HG03025 (cell line): ENCODE data around the gene SPRED1.
"Not testable (repeated sequence)": the region's sequence is repeated elsewhere in the genome, so short reads cannot be mapped to it uniquely, and the experiment has no call there.

Experiments
- ATAC-seq: cut with Tn5 transposase; IDR thresholded peaks from one replicate; pipeline ENCODE4 v1.9.1; 2021; ENCODE audit warnings: mild to moderate bottlenecking, moderate library complexity; ENCODE audit not compliant: unreplicated experiment, low FRiP score

Gene SPRED1

GRCh38 chr15:38229705-38230310 is 22.8 kb upstream of the SPRED1 start:
- ATAC-seq: no peak

GRCh38 chr15:38231436-38231835 is 21.2 kb upstream of the SPRED1 start:
- ATAC-seq: no peak

GRCh38 chr15:38237021-38237420 is 15.6 kb upstream of the SPRED1 start:
- ATAC-seq: not testable (repeated sequence)

GRCh38 chr15:38238311-38238710 is 14.3 kb upstream of the SPRED1 start:
- no peak for ATAC-seq

GRCh38 chr15:38242055-38242454 is 10.6 kb upstream of the SPRED1 start:
- no peak for ATAC-seq

- no peak for ATAC-seq
Observed at GRCh38 chr15:38243278-38244055, 9.2 kb upstream of the SPRED1 start.

- no peak for ATAC-seq
Observed at GRCh38 chr15:38247336-38247735, 5.3 kb upstream of the SPRED1 start.

- ATAC-seq: no peak
Observed at GRCh38 chr15:38253351-38253781, 730 bp downstream of the SPRED1 start.

- peak; percentile 41 for ATAC-seq
Observed at GRCh38 chr15:38254051-38254883, 1.6 kb downstream of the SPRED1 start.

- ATAC-seq: no peak
Observed at GRCh38 chr15:38255690-38256089, 3.1 kb downstream of the SPRED1 start.

GRCh38 chr15:38257676-38258075 is 5.0 kb downstream of the SPRED1 start:
- no peak for ATAC-seq

GRCh38 chr15:38259134-38259533 is 6.5 kb downstream of the SPRED1 start:
- no peak for ATAC-seq

- ATAC-seq: no peak
Observed at GRCh38 chr15:38260077-38260476, 7.4 kb downstream of the SPRED1 start.

GRCh38 chr15:38263251-38263650 is 10.6 kb downstream of the SPRED1 start:
- no peak for ATAC-seq

GRCh38 chr15:38263996-38264395 is 11.4 kb downstream of the SPRED1 start:
- no peak for ATAC-seq

GRCh38 chr15:38266247-38266986 is 13.8 kb downstream of the SPRED1 start:
- ATAC-seq: no peak

GRCh38 chr15:38267421-38268022 is 14.9 kb downstream of the SPRED1 start:
- ATAC-seq: no peak

GRCh38 chr15:38271144-38271543 is 18.5 kb downstream of the SPRED1 start:
- ATAC-seq: no peak

- ATAC-seq: no peak
Observed at GRCh38 chr15:38271895-38272294, 19.3 kb downstream of the SPRED1 start.

- not testable (repeated sequence) for ATAC-seq
Observed at GRCh38 chr15:38272431-38272830, 19.8 kb downstream of the SPRED1 start.
